SJCRH30 (cell line): ENCODE data around the gene TBP. TPM values are rescaled to one million over a fixed set of nuclear protein-coding genes. Genes with fewer than 3 reads are reported as not detected.
"Not testable (repeated sequence)": the region's sequence is repeated elsewhere in the genome, so short reads cannot be mapped to it uniquely, and the experiment has no call there.

Experiments
- DNase-seq, 2 experiments: peaks; one replicate each; pipeline ENCODE4 v3.0.0-alpha.2; 2015 to 2020
- H3K27ac ChIP-seq: fragments of 250-450 bp; sonication (Bioruptor Pico); 2 replicates; pipeline ENCODE4 v1.5.1; 2020; ENCODE audit warnings: mild to moderate bottlenecking, moderate library complexity
- H3K27me3 ChIP-seq: fragments of 250-450 bp; sonication (Bioruptor Pico); 2 replicates; pipeline ENCODE4 v1.5.1; 2020; ENCODE audit warnings: mild to moderate bottlenecking, moderate library complexity
- H3K36me3 ChIP-seq: fragments of 250-450 bp; sonication (Bioruptor Pico); 2 replicates; pipeline ENCODE4 v1.5.1; 2020; ENCODE audit warnings: mild to moderate bottlenecking, moderate library complexity
- H3K4me1 ChIP-seq: fragments of 250-450 bp; sonication (Bioruptor Pico); 2 replicates; pipeline ENCODE4 v1.5.1; 2020; ENCODE audit warnings: mild to moderate bottlenecking, moderate library complexity
- H3K4me3 ChIP-seq: fragments of 250-450 bp; sonication (Bioruptor Pico); 2 replicates; pipeline ENCODE4 v1.5.1; 2020; ENCODE audit warnings: mild to moderate bottlenecking, moderate library complexity
- H3K9me3 ChIP-seq: fragments of 250-450 bp; sonication (Bioruptor Pico); replicated peaks from 2 replicates; pipeline ENCODE4 v1.5.1; 2020; ENCODE audit warnings: mild to moderate bottlenecking, moderate library complexity
- total RNA-seq: library from RNA; depleted of rRNA; stranded (reverse); fragments of >200 nt; shearing (Covaris generic); gene quantifications from 2 replicates; pipeline ENCODE4 v1.2.3, GENCODE V29; 2014; rRNA removed

The TBP gene
- 33.5 and 37.1 TPM in 2 replicates for total RNA-seq

GRCh38 chr6:170554013-170554795, at the start of gene TBP:
Gene TBP, plus strand, starts transcription at chr6:170554369. Its CDS starts 2,661 bp downstream, at chr6:170557030.
- Histone ChIP-seq H3K27me3 (no peaks in the 10 kb centered on the region), H3K9me3 (no peaks in the 10 kb centered on the region), H3K4me3 (peak within 1 kb of the TSS; percentile 92), H3K4me1 (no peaks in the 10 kb centered on the region), H3K27ac (peak within 1 kb of the TSS; percentile 77), H3K36me3 (peaks cover 17% of the 10 kb centered on the region)
- peak; percentile 97 for DNase-seq

- no peaks in the 10 kb centered on the region for H3K36me3 ChIP-seq
- H3K9me3 ChIP-seq, result no peaks in the 10 kb centered on the region
- DNase-seq, result no peak
- H3K27ac ChIP-seq, result no peak overlapping the region
- no peaks in the 10 kb centered on the region for H3K4me1 ChIP-seq
- H3K4me3 ChIP-seq, result no peak overlapping the region
- no peaks in the 10 kb centered on the region for H3K27me3 ChIP-seq
These were observed 49.7 kb upstream of the TBP start for GRCh38 chr6:170504479-170504878.

GRCh38 chr6:170505306-170505705, 48.9 kb upstream of the TBP start:
- Histone ChIP-seq H3K27me3 (no peaks in the 10 kb centered on the region), H3K4me3 (no peak overlapping the region), H3K4me1 (no peaks in the 10 kb centered on the region), H3K27ac (no peak overlapping the region), H3K9me3 (no peaks in the 10 kb centered on the region), H3K36me3 (no peaks in the 10 kb centered on the region)
- DNase-seq, result peak in 1 of 2 experiments; percentile 15

- no peaks in the 10 kb centered on the region for H3K9me3 ChIP-seq
- H3K4me3 ChIP-seq, result no peak overlapping the region
- H3K27ac ChIP-seq, result no peak overlapping the region
- no peak for DNase-seq
- H3K27me3 ChIP-seq, result no peaks in the 10 kb centered on the region
- no peaks in the 10 kb centered on the region for H3K4me1 ChIP-seq
- H3K36me3 ChIP-seq, result no peaks in the 10 kb centered on the region
These were observed 47.7 kb upstream of the TBP start for GRCh38 chr6:170506446-170506845.

GRCh38 chr6:170507728-170508127, 46.4 kb upstream of the TBP start:
- DNase-seq, result not testable (repeated sequence)

GRCh38 chr6:170508275-170508674, 45.9 kb upstream of the TBP start:
- not testable (repeated sequence) for H3K4me1 ChIP-seq, DNase-seq, H3K4me3 ChIP-seq, H3K36me3 ChIP-seq, H3K27me3 ChIP-seq, H3K9me3 ChIP-seq, H3K27ac ChIP-seq

More at GRCh38 chr6:170507728-170508127, 46.4 kb upstream of the TBP start:
- H3K4me1 ChIP-seq, H3K36me3 ChIP-seq, H3K27ac ChIP-seq, H3K4me3 ChIP-seq, H3K27me3 ChIP-seq, H3K9me3 ChIP-seq: not testable (repeated sequence)

- not testable (repeated sequence) for H3K36me3 ChIP-seq, H3K9me3 ChIP-seq, H3K4me3 ChIP-seq, H3K4me1 ChIP-seq, H3K27ac ChIP-seq, DNase-seq, H3K27me3 ChIP-seq
These were observed 45.1 kb upstream of the TBP start for GRCh38 chr6:170508892-170509722.

- H3K4me3 ChIP-seq, result no peak overlapping the region
- no peaks in the 10 kb centered on the region for H3K4me1 ChIP-seq
- H3K36me3 ChIP-seq, result no peaks in the 10 kb centered on the region
- no peak for DNase-seq
- no peaks in the 10 kb centered on the region for H3K9me3 ChIP-seq
- H3K27ac ChIP-seq, result no peak overlapping the region
- H3K27me3 ChIP-seq, result no peaks in the 10 kb centered on the region
These were observed 44.5 kb upstream of the TBP start for GRCh38 chr6:170509723-170510018.

- H3K27me3 ChIP-seq, result no peaks in the 10 kb centered on the region
- H3K4me1 ChIP-seq, result no peaks in the 10 kb centered on the region
- H3K36me3 ChIP-seq, result no peaks in the 10 kb centered on the region
- H3K9me3 ChIP-seq, result no peaks in the 10 kb centered on the region
- no peak overlapping the region for H3K27ac ChIP-seq
- H3K4me3 ChIP-seq, result no peak overlapping the region
- no peak for DNase-seq
These were observed 43.5 kb upstream of the TBP start for GRCh38 chr6:170510631-170511030.

- H3K4me3 ChIP-seq, result no peak overlapping the region
- no peaks in the 10 kb centered on the region for H3K9me3 ChIP-seq
- H3K36me3 ChIP-seq, result no peaks in the 10 kb centered on the region
- H3K27me3 ChIP-seq, result no peaks in the 10 kb centered on the region
- H3K27ac ChIP-seq, result no peak overlapping the region
- H3K4me1 ChIP-seq, result no peaks in the 10 kb centered on the region
- DNase-seq, result no peak
These were observed 41.9 kb upstream of the TBP start for GRCh38 chr6:170512249-170512648.

GRCh38 chr6:170514908-170515307, 39.3 kb upstream of the TBP start:
- no peaks in the 10 kb centered on the region for H3K27me3 ChIP-seq
- no peak overlapping the region for H3K4me3 ChIP-seq
- DNase-seq, result no peak
- H3K27ac ChIP-seq, result no peak overlapping the region
- H3K36me3 ChIP-seq, result no peaks in the 10 kb centered on the region
- no peaks in the 10 kb centered on the region for H3K9me3 ChIP-seq
- no peaks in the 10 kb centered on the region for H3K4me1 ChIP-seq

- Histone ChIP-seq H3K27ac (no peak overlapping the region), H3K36me3 (no peaks in the 10 kb centered on the region), H3K27me3 (no peaks in the 10 kb centered on the region), H3K4me3 (no peak overlapping the region), H3K4me1 (no peaks in the 10 kb centered on the region), H3K9me3 (no peaks in the 10 kb centered on the region)
- peak; percentile 73 to 84 for DNase-seq
These were observed 37.2 kb upstream of the TBP start for GRCh38 chr6:170516783-170517616.

- DNase-seq, result peak; percentile 43 to 63
- no peak overlapping the region for H3K27ac ChIP-seq
- H3K27me3 ChIP-seq, result 0 out of 2 replicates have a peak, but pooled peaks cover 3% of the 10 kb centered on the region
- H3K4me3 ChIP-seq, result no peak overlapping the region
- peaks cover 12% of the 10 kb centered on the region for H3K4me1 ChIP-seq
- no peaks in the 10 kb centered on the region for H3K9me3 ChIP-seq
- no peaks in the 10 kb centered on the region for H3K36me3 ChIP-seq
These were observed 31.5 kb upstream of the TBP start for GRCh38 chr6:170522565-170523183.
